GM18517 (cell line): ENCODE measurements around the gene RITA1.

Experiments used
- ATAC-seq: cut with Tn5 transposase; IDR thresholded peaks from one replicate; pipeline ENCODE4 v1.9.1; 2021; ENCODE audit warnings: mild to moderate bottlenecking, moderate library complexity; ENCODE audit not compliant: unreplicated experiment

RITA1 gene

DNA sequence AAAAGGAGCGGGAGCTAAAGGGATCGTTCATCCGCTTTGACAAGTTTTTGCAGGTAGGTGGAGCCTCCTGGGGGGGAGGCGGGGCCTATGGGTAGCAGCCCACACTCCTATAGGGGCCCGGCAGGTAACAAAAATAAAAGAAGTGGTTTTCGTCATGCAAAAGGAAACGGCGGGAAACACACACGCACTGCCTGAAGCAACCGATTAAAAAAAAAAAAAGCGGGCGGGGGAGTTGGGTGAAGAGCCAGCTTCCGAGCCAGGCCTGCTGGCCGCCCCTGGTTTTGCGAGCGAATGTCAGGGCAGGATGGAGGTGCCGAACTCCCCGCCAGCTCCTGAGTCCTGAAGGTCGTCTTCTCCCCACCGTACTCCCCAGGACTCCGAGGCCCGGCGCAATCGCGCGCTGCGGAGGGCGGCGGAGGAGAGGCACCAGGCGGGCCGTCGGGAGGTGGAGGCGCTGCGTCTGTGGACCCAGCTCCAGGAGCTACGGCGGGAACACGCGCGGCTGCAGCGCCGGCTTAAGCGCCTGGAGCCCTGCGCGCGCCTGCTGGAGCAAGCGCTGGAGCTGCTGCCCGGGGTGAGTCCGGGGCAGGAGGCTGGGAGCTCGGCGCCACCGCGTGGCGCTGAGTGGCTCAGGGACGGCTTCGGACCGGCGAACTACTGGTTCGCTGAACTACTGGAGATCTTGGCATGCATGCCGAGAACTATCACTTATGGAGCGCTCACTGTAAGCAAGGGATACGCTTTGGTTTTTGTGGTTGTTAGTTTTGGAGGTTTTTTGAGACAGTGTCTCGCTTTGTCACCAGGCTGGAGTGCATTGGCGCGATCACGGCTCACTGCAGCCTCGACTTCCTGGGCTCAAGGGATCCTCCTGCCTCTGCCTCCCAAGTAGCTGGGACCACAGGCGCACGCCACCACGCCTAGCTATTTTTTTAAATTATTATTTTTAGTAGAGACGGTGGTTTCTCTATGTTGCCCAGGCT is 32.4 kb upstream of the RITA1 start:
- ATAC-seq = no peak

GRCh38 chr12:113154351-113154973 is 31.1 kb upstream of the RITA1 start:
- ATAC-seq = no peak

DNA sequence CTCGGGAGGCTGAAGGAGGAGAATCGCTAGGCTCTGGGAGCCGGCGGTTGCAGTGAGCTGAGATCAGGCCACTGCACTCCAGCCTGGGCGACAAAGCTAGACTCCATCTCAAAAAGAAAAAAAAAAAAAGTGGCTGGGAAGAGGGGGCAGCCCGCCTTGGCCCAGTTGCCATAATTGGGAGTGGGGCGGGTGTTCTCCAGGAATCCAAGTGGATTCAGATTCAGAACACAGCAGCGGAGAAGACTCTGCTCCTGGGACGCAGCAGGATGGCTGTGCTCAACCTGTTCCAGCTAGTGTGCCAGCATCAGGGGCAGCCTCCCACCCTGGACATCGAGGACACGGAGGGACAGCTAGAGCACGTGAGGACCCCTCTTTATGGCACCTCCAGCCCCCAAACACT is 30.5 kb upstream of the RITA1 start:
- no peak for ATAC-seq

GRCh38 chr12:113155646-113156045 is 29.9 kb upstream of the RITA1 start:
- ATAC-seq = no peak

DNA sequence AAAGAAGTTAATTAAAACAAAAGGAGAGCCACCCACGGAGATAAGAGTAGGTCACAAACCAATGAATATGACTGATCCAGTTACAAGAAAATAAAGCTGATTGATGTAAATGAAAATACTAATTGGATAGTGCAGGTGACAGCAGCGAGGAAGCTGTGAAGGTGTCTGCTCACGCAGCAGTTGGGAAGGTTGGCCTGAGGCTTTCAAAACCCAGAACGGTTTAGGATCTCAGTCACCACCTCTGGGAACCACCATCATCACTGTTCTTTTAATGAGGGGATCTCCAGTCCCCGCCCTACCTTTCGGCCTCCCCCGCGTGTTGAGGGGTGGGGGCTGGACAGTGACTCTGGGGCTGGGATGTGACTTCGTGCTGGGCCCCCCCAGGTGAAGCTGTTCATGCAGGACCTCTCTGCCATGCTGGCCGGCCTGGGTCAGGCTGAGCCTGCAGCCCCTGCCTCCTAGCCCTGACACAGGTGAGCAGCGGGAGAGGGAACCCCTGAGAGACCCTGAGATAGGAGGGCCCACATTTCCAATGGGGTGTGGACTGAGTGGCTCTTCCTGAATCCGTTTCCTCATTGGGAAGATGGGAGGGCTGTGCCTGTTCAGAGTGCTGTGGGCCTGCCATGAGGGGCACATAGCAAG is 28.2 kb upstream of the RITA1 start:
- no peak for ATAC-seq

DNA sequence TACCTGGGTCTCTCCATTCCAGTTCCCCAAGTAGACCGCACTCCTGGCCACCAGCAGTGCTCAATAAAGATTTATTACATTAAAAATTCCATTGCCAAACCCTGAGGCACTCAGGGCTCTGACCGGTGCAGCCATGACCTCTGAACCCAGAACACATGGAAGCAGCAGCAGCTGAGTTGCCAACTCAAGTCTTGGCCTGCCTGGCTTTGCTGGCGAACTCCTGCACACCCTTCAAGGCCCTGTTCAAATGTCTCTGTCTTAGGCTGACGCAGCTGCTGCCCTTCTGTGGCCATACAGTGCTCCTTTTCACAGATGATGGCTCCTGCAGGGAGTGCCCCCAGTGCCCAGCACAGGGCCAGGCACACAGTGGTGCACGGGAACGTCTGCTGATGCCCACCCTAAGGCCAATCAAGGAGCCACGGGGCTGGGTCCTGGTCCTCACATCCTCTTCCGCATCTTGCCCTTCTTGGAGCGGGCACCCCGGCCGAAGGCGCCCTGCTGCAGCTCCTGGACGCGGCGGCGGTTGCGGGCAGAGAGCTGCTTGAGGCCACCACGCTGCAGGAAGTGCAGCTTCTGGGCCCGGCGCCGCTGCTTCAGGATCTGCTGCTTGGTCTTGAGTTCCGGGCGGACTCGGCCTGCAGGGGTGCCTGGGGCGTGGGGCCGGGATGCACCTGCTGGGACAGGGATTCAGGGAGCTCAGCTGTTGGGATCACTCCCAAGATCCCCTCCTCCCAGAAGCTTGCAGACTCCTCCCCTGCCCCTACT is 26.9 kb upstream of the RITA1 start:
- ATAC-seq = no peak

GRCh38 chr12:113159937-113160336 is 25.6 kb upstream of the RITA1 start:
- ATAC-seq = no peak

DNA sequence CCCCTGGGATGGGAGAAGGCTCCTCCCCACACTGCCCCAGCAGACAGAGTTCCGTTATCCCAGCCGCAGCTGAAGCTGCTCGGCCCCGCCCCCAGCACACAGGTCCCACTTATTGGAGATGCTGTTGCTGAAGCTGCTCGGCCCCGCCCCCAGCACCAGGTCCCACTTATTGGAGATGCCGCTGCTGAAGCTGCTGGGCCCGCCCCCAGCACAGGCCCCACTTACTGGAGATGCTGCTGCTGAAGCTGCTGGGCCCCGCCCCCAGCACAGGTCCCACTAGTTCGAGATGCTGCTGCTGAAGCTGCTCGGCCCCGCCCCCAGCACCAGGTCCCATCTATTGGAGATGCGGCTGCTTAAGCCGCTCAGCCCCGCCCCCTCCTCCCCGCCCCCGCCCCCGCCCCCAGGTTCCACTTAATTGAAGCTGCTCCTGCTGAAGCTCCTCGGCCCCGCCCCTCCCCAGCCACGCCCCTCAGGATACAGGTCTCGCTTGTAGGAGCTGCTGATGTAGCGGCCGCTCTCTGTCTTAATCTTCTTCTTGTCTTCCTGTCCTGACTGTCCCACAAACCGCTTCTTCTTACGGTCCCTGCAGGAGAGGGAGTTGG is 24.0 kb upstream of the RITA1 start:
- no peak for ATAC-seq

DNA sequence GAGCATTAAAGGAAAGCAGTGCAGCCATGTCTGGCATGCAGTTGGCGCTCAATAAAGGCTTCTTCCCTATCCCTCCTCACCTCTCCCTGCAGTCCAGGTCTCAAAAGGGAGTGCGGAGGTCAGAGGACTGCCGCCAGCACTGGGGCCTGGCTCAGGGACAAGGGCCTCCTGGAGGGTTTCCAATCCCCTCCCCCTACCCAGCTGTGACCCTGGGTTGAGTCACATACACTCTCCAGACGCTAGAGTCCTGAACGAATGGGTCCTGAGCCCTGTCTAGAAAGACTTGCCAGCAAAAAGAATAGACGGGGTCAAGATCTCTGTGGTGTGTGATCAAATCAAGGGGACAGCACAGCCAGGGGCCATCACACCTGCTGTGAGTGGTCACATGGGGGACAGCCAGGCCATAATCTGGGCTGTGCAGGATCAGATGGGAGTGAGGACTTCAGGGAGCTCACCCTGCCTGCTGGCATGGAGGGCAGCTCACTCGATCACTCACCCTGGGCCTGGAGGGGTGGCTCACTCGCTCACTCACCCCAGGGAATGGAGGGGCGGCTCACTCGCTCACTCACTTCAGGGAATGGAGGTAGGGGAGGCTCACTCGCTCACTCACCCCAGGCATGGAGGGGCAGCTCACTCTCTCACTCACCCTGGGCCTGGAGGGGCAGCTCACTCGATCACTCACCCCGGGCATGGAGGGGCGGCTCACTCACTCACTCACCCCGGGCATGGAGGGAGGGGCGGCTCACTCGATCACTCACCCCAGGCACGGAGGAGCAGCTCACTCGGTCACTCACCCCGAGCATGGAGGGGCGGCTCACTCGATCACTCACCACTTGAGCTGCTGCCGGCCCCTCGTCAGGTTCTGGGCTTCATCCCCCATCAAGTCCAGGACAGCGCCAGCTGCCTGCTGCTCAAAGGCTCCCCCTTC is 23.2 kb upstream of the RITA1 start:
- no peak for ATAC-seq

- ATAC-seq = no peak
These were observed 22.5 kb upstream of the RITA1 start for GRCh38 chr12:113163030-113163360.

DNA sequence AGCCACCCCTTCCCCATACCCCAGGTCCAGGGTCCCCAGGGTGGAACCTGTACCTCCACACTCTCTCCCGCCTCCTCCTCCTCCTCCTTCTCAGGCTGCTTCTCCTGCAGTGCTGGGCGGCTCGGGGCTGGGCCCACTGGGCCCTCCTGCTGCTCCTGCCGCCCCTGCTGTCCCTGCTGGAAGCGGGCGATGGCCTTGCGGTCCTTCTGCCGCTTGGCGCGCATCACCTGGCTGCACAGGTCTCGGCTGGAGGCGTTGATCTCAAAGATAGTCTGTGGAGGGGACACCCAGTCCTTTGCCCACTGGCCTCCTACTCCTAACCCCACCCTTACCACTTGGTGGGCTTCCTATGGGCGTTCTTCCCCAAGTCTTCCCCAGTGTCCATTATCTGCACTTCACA is 21.5 kb upstream of the RITA1 start:
- no peak for ATAC-seq

DNA sequence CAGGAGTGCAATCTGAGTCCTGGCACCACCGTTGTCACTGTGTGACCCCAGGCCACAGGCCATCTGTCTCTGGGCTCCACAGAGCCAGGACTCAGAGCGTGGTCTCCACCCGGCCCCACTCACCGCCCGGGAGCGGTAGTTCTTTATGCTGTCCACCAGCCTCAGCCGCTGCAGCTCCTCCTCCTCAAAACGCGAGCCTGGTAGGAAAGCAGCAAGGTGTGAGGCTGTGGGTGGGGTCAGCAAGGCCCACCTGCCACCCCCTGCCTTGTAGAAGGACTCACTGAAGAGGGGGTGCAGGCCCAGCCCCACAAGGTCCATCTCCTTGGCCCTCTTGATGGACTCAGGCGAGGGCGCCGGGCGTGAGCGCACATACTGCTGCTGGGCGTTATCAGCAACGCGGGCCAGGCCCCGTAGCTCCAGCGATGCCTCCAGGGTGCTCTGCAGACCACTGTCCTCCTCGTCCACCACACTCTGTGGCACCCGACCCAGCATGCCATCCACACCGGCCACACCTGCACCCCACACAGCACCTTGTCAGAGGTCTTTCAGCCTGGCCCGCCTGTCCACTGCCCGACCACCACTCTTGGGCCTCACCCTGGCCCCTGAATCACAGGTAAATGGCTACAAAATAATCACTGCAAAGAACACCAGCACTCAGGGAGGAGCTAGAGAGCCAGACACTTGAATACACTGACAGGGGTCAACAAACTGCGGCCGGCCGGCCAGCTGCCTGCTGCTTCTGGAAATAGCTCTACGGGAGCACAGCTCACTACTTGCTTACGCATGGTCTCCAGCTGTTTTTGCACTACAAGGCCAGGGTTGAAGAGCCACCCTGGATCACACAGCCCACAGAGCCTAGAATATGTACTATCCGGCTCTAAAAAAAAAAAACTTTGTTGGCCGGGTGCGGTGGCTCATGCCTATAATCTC is 19.7 kb upstream of the RITA1 start:
- no peak for ATAC-seq

DNA sequence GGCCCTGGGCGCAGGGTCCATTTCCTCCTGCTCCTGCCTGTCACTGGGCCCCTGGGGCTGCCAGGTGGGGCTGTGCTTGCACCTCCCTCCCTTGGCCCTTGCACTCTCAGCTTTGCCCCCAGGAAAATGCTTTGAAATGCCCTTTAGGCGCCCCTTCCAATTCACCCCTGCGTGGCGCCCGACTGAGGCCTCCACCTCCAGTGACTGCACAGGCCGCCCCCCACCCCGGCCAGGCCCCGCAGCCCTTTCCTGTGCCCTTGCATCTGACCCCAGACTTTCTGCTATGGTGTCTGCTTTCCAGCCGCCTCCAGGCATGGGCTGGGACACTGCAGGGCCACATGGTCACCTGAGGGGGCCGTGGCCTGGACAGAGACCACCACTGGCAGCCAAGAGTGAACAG is 17.7 kb upstream of the RITA1 start:
- ATAC-seq = no peak

GRCh38 chr12:113169697-113170096 is 15.8 kb upstream of the RITA1 start:
- no peak for ATAC-seq

DNA sequence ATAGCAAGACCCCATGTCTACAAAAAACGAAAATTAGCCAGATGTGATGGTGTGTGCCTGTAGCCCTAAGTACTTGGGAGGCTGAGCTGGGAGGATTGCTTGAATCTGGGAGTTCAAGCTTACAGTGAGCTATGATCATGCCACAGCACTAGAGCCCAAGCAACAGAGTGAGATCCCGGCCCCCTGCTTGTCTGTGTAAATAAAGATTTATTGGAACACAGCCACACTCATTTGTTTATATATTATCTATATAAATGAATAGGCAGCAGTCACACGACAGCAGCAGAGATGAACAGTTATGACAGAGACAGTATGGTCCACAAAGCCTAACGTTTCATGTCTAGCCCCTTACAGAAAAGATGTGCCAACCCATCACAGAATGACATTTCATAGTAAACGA is 15.1 kb upstream of the RITA1 start:
- ATAC-seq = no peak

- ATAC-seq = no peak
These were observed 14.6 kb upstream of the RITA1 start for GRCh38 chr12:113170926-113171325.

- no peak for ATAC-seq
These were observed 14.0 kb upstream of the RITA1 start for GRCh38 chr12:113171543-113171942.

DNA sequence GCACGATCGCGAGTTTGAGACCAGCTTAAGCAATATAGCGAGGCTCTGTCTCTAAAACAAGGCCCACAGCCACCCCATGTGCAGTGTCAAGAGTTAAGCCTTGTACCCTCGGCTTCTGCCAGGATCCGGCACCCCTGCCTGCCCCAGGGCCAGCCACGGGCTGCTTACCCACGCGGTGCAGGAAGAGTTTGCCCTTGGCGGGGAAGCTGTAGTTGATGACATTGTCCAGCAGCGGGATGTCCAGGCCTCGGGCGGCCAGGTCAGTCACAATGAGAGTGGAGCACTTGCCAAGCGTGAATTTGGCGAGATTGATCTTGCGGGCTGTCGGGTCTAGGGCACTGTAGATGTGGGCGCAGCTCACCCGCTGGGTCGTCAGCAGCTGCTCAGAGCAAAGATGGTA is 13.3 kb upstream of the RITA1 start:
- ATAC-seq = no peak
